GM12878 (cell line): Measurements from ENCODE around the gene CFAP410. TPM values are rescaled to one million over a fixed set of nuclear protein-coding genes. Genes with fewer than 3 reads are reported as not detected.

Experiments
- CTCF ChIP-seq, 3 experiments: IDR thresholded peaks in 2 of 3; conservative IDR thresholded peaks in 1 of 3; 2 replicates each; pipeline ENCODE4 v1.5.1; 2011; ENCODE audit warnings: low read depth in 3 of 3, low read length in 3 of 3, mild to moderate bottlenecking in 3 of 3, control low read depth in 2 of 3, moderate library complexity in 2 of 3, inconsistent platforms in 1 of 3, mixed read lengths in 1 of 3; ENCODE audit not compliant: control insufficient read depth in 2 of 3, insufficient read depth in 1 of 3; ENCODE audit errors: extremely low read depth in 1 of 3
- IKZF1 ChIP-seq: fragments of 450-650 bp; conservative IDR thresholded peaks from 2 replicates; pipeline ENCODE4 v1.6.1; 2017; ENCODE audit warnings: antibody characterized with exemption, mild to moderate bottlenecking
- MXI1 ChIP-seq: fragments of 150-350 bp; IDR thresholded peaks from 2 replicates; pipeline ENCODE4 v1.6.1; 2011; ENCODE audit warnings: low read depth, mild to moderate bottlenecking, inconsistent platforms, low read length, improper control_type of control experiment
- MYB ChIP-seq: fragments of 150-350 bp; IDR thresholded peaks from 2 replicates; pipeline ENCODE4 v1.6.1; 2014; ENCODE audit warnings: mild to moderate bottlenecking, low read depth, low read length, borderline replicate concordance
- NKRF ChIP-seq: fragments of 450-650 bp; conservative IDR thresholded peaks from 2 replicates; pipeline ENCODE4 v1.6.1; 2017; ENCODE audit warnings: mild to moderate bottlenecking, moderate library complexity
- NR2F1 ChIP-seq: fragments of 450-650 bp; conservative IDR thresholded peaks from 2 replicates; pipeline ENCODE4 v1.6.1; 2017; ENCODE audit warnings: mild to moderate bottlenecking
- STAT3 ChIP-seq: IDR thresholded peaks from 2 replicates; pipeline ENCODE4 v1.6.1; 2011; ENCODE audit warnings: low read depth, low read length, improper control_type of control experiment
- ZNF592 ChIP-seq: fragments of 450-650 bp; IDR thresholded peaks from 2 replicates; pipeline ENCODE4 v1.6.1; 2017; ENCODE audit warnings: mild to moderate bottlenecking, moderate library complexity
- polyA plus RNA-seq, 11 experiments: library from polyadenylated mRNA; depleted of rRNA in 4 of 11; unstranded in 6 of 11; stranded (reverse) in 5 of 11; fragments of >200 nt; fragmentation: Nextera tagmentation in 4 of 11; fragmentation: Illumina TruSeq in 1 of 11; extraction: Ambion mirVana in 4 of 11; extraction: Trizol in 1 of 11; gene quantifications; 1 replicate in 1 of 11; 2 replicates in 10 of 11; pipeline versions ENCODE4 v1.2.1 to v1.2.3, GENCODE V29; 2011 to 2016; ENCODE audit warnings: inconsistent platforms in 2 of 11, missing spikeins in 2 of 11, low read depth in 1 of 11
- total RNA-seq, 4 experiments: library from RNA; depleted of rRNA in 3 of 4; stranded (reverse); fragments of >200 nt in 3 of 4; fragmentation: Illumina TruSeq in 1 of 4; extraction: Trizol in 1 of 4; gene quantifications; 2 replicates each; pipeline versions ENCODE4 v1.2.1 to v1.2.3, GENCODE V29; 2013 to 2021

Gene CFAP410
- total and polyA plus RNA-seq, 10 of the 15 experiments (the other 5 are each of a cell fraction or from before 2014, with no cell fraction given): 0.14 to 24.8 (median 11.3) TPM

- TF ChIP-seq CTCF (IDR thresholded peaks at IDR 0.05 in 2 of 3, conservative IDR thresholded peaks at IDR 0.05 in 1 of 3; ENCODE audit: control insufficient read depth in 2 of 3, extremely low read depth in 1 of 3, insufficient read depth in 1 of 3, low read depth in 3 of 3, low read length in 3 of 3): no peak
- peak; percentile 38 for TF ChIP-seq MXI1
- TF ChIP-seq MYB: no peak
- 0 out of 2 replicates have a peak, but pooled peaks have one; percentile 63 for TF ChIP-seq NKRF
- peak; percentile 72 for TF ChIP-seq NR2F1
- 0 out of 2 replicates have a peak, but pooled peaks have one; percentile 8 for TF ChIP-seq IKZF1
- no peak for TF ChIP-seq ZNF592
- TF ChIP-seq STAT3: no peak
Observed at GRCh38 chr21:44300262-44300959, 38.8 kb downstream of the CFAP410 start (continued).
